ENCODE measurements around the gene SLC35E2B. TPM values are rescaled to one million over a fixed set of nuclear protein-coding genes. Genes with fewer than 3 reads are reported as not detected.

The SLC35E2B gene
- 19.3 and 21.4 TPM in 2 replicates for total RNA-seq (2014; rRNA removed; shearing (Covaris generic))

GRCh38 chr1:1692714-1693647, at the start of gene SLC35E2B:
SLC35E2B (minus strand) TSS chr1:1692795; CDS start chr1:1676699, 16,096 bp downstream.

GRCh38 chr1:1724035-1724864, 31.7 kb upstream of the SLC35E2B start, which contains the start of gene CDK11A:
CDK11A (minus strand) TSS chr1:1724357; CDS start chr1:1722818, 1,539 bp downstream.

GRCh38 chr1:1658583-1659549, 33.7 kb downstream of the SLC35E2B start, which contains the start of gene CDK11B:
CDK11B (minus strand) TSS chr1:1659004; CDS start chr1:1657485, 1,519 bp downstream.

GRCh38 chr1:1631782-1632420, 60.7 kb downstream of the SLC35E2B start, which contains the start of gene MMP23B:
MMP23B (plus strand) TSS chr1:1632173; CDS start chr1:1632219, 46 bp downstream.

GRCh38 chr1:1615256-1616044, 77.1 kb downstream of the SLC35E2B start, which contains the start of gene MIB2:
MIB2 (plus strand) TSS chr1:1615500; CDS start chr1:1623453, 7,953 bp downstream.

Other genes starting within 250 kb of the SLC35E2B start
- gene ATAD3C, start 243.1 kb downstream of the SLC35E2B start, total RNA-seq (2014; rRNA removed; shearing (Covaris generic)), result not detected in 2 replicates
- 52.9 and 59.0 TPM in 2 replicates for gene ATAD3B, start 221.0 kb downstream of the SLC35E2B start, total RNA-seq (2014; rRNA removed; shearing (Covaris generic))
- gene ATAD3A, start 180.6 kb downstream of the SLC35E2B start, total RNA-seq (2014; rRNA removed; shearing (Covaris generic)), result 102 and 114 TPM in 2 replicates
- 0.27 TPM in 1 of 2 replicates, not detected in the other for gene TMEM240, start 152.2 kb downstream of the SLC35E2B start, total RNA-seq (2014; rRNA removed; shearing (Covaris generic))
- 106 and 107 TPM in 2 replicates for gene SSU72, start 117.9 kb downstream of the SLC35E2B start, total RNA-seq (2014; rRNA removed; shearing (Covaris generic))
- gene FNDC10, start 92.7 kb downstream of the SLC35E2B start, total RNA-seq (2014; rRNA removed; shearing (Covaris generic)), result 3.6 and 6.1 TPM in 2 replicates
- gene MIB2, start 77.3 kb downstream of the SLC35E2B start, total RNA-seq (2014; rRNA removed; shearing (Covaris generic)), result 56.6 and 59.9 TPM in 2 replicates
- 0.08 and 1.4 TPM in 2 replicates for gene MMP23B, start 60.6 kb downstream of the SLC35E2B start, total RNA-seq (2014; rRNA removed; shearing (Covaris generic))
- gene CDK11B, start 33.8 kb downstream of the SLC35E2B start, total RNA-seq (2014; rRNA removed; shearing (Covaris generic)), result 21.3 and 22.3 TPM in 2 replicates
- 36.1 and 38.4 TPM in 2 replicates for gene CDK11A, start 31.6 kb upstream of the SLC35E2B start, total RNA-seq (2014; rRNA removed; shearing (Covaris generic))
- gene NADK, start 85.7 kb upstream of the SLC35E2B start, total RNA-seq (2014; rRNA removed; shearing (Covaris generic)), result 53.4 and 60.2 TPM in 2 replicates
- 48.3 and 53.2 TPM in 2 replicates for gene GNB1, start 198.3 kb upstream of the SLC35E2B start, total RNA-seq (2014; rRNA removed; shearing (Covaris generic))
- gene CALML6, start 222.5 kb upstream of the SLC35E2B start, total RNA-seq (2014; rRNA removed; shearing (Covaris generic)), result 0.53 and 2.4 TPM in 2 replicates
- gene TMEM52, start 226.5 kb upstream of the SLC35E2B start, total RNA-seq (2014; rRNA removed; shearing (Covaris generic)), result 1.2 TPM in 1 of 2 replicates, not detected in the other

Data from A375 (cell line).